Epithelial cell of alveolus of lung (primary cell): ENCODE data around the gene DEPP1. TPM values are rescaled to one million over a fixed set of nuclear protein-coding genes. Genes with fewer than 3 reads are reported as not detected.

ENCODE experiments used
- total RNA-seq: library from RNA; depleted of rRNA; stranded (reverse); fragments of >200 nt; gene quantifications from 2 replicates; pipeline ENCODE4 v1.2.1, GENCODE V29; 2015

The DEPP1 gene, protein sequence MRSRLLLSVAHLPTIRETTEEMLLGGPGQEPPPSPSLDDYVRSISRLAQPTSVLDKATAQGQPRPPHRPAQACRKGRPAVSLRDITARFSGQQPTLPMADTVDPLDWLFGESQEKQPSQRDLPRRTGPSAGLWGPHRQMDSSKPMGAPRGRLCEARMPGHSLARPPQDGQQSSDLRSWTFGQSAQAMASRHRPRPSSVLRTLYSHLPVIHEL
- total RNA-seq: 11.5 and 18.7 TPM in 2 replicates

DNA sequence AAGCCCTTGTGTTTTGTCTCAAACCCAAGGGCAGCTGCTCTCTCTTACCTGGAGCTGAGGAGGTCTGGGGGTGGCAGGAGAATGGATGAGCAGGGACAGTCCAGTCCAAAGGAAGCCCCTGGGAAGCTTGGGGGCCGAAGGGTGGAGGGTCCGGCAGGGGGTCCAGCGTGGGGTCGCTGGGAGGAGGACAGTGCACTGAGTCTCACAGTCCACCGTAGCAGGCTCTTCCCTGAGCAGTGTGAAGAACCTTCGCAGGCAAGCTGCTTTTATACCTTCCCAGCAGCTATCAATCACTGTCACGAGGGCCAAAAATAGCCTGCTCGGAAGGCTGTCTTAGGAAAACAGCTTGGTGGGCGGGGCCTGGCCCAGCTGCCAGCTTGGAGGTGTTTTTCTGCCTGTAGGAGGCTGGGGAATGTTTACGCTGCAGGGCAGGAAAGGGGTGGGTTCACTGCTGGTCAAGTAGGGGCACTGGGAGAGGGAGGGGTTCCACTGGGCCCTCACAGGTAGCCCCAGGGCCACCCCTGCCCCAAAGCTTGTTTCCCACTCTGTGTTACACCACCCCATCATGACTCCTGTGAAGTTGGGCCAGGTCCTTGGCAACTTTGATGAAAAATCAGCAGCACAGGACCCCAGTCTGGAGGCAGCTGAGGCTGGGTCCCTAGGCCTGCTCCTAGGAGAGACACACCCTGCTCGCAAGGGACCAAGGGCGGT is at the start of gene DEPP1:
TSS of gene DEPP1 (minus strand) at position 240 of the 711 bp plus-strand sequence. CDS start 779 bp downstream, outside the sequence.

GRCh38 chr10:45000752-45001380 is 22.3 kb upstream of the DEPP1 start, which contains the start of gene ZNF22:
Gene ZNF22, plus strand, starts transcription at chr10:45000923. Its CDS starts 2,446 bp downstream, at chr10:45003369.

GRCh38 chr10:44959247-44960087 is 19.1 kb downstream of the DEPP1 start, which contains the start of gene RASSF4:
Gene RASSF4, plus strand, starts transcription at chr10:44959802. Its CDS starts 10,401 bp downstream, at chr10:44970203.

Other genes with a start within 250 kb of the DEPP1 start
- gene TMEM72, start 67.5 kb downstream of the DEPP1 start, total RNA-seq: not detected in 2 replicates
- gene RASSF4, start 19.0 kb downstream of the DEPP1 start, total RNA-seq: 11.2 and 23.0 TPM in 2 replicates
- 16.5 and 35.4 TPM in 2 replicates for gene ZNF22, start 22.1 kb upstream of the DEPP1 start, total RNA-seq